ENCODE measurements around the gene MIOS.
A peak's percentile ranks its signal among the peaks of the same experiment; 100 is the strongest.
"Not testable (repeated sequence)": the region's sequence is repeated elsewhere in the genome, so short reads cannot be mapped to it uniquely, and the experiment has no call there.

Gene MIOS

GRCh38 chr7:7651479-7651878 is 84.8 kb downstream of the MIOS start:
- no peak for DNase-seq

DNA sequence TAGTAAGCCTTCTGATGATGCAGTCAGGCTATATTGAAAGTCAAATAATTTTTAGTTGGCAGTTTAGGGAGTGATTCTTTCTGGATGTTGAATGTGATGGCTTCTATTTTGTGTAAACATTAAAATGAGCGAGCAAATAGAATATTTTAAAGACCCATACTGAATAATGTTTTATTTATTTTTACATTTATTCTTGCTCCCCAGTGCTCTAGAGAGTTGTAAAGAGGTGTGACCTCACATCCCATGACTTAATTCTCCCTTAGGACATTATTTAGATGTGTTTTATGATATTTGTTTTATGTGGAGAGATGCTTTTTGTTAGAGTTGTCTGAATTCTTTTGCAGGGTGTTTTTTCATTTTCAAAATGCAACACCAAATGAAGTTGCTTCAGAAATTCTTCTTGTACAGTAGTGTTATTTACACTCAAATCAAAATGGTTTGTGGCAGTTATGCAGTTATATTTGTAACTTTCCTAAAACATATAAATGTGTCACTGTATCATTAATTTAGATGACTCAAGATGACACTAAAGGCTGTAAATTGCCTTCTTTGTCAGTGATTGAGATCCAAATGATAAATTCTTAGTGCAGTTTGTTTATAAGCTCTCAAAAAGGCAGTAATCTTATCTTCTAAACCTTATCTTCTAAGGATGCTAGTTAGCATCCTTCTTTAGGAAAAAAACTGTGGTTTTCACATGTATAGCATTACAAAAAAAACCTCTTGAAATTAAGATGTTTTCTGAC is 86.3 kb downstream of the MIOS start:
- no peak for DNase-seq

DNA sequence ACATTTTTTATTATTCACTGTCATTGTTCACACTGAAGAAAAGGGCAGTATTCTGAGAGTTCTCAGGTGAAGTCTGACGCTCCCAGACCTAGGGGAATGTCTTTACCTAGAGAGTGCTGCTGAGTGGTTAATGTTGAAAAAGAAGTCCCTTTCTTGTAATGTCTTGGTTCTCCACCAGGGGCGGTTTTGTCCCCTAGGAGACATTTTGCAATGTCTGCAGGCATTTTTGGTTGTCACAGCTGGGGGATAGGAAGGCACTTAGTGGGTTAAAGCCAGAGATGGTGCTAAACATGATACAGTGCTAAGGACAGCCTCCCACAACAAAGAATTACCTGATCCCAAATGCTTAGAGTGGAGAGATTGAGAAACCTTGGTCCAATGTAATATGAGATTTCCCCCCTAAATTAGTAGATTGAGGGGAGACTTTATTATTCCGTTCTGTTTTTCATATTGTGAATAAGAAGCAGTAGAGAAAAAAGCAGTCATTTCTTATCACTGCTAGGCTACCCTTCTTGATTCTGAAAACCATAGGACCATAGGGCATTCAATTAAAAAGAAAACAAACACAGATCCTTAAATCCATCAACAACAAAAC is 87.0 kb downstream of the MIOS start:
- DNase-seq: peak; percentile 74

DNA sequence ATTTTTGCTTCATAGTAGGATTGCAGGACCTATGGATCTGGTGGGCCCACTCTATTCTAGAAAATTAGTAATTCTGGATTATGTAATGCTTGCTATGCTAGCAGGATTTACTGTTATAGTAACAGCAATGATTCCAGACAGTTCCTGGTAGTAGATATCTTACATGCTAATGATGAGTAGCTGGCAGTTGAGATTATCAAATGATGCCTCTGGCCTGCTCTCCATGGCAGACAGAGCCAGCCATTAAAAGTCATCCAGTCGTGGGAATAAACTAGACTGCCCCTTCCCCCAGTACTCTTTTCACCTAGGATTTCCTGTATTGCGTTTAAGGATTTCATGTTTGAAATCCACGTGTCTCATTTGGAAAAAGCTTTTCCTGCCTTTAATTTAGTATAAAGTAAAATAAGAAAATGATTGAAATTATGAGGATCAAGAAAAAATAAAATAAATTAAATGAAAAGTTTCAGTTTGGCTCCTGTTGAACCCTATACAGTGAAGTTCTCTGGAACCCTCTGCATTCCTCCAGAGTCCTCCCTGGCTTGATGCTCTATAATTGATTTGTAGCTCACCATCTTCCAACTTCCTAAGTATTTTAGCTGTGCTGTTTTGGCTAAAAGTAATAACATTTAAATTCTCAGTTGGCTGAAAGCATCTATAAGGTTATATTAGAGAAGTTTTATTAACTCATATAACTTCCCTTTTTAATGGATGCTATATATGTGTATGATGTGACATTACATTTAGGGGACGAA is 88.5 kb downstream of the MIOS start:
- no peak for DNase-seq

GRCh38 chr7:7656459-7656858 is 89.8 kb downstream of the MIOS start:
- DNase-seq: not testable (repeated sequence)

Measured in OCI-M1 (cell line).